Measurements from ENCODE around the gene LMTK3.

Gene LMTK3

DNA sequence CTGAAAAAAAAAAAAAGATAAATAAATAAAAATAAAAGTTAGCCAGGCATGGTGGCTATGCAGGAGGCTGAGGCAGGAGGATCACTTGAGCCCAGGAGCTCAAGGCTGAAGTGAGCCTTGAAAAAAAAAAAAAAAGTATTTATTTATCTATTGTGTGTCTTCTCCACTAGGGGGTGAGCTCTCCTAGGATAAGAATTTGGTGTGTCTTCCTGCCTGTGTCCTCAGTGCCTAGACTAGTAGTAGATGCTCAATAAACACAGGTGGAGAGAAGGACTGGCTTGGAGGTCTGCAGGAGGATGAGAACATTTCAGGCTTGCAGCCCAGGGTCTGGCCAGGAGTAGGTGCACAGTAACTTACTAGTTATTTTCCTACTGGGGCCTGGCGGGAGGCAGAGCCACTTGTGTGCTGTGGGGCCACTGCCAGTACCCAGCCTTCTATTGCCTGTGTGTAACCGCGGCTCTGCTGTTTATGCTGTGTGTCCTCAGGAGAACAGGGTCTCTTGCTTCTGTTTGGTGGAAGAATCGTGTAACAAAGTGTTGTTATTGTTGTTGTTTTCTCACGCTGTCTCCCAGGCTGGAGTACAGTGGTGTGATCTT is 5.4 kb downstream of the LMTK3 start:
- Histone ChIP-seq H3K79me2 (ENCODE audit: control insufficient read depth, low read length) (no peaks in the 10 kb centered on the region), H3K4me1 (ENCODE audit: control insufficient read depth, low read length) (peaks cover 29% of the 10 kb centered on the region)
- no peak for TF ChIP-seq EZH2phosphoT487 (IDR thresholded peaks at IDR 0.05; ENCODE audit: borderline replicate concordance, low read length)
- TF ChIP-seq, protein P1, sequence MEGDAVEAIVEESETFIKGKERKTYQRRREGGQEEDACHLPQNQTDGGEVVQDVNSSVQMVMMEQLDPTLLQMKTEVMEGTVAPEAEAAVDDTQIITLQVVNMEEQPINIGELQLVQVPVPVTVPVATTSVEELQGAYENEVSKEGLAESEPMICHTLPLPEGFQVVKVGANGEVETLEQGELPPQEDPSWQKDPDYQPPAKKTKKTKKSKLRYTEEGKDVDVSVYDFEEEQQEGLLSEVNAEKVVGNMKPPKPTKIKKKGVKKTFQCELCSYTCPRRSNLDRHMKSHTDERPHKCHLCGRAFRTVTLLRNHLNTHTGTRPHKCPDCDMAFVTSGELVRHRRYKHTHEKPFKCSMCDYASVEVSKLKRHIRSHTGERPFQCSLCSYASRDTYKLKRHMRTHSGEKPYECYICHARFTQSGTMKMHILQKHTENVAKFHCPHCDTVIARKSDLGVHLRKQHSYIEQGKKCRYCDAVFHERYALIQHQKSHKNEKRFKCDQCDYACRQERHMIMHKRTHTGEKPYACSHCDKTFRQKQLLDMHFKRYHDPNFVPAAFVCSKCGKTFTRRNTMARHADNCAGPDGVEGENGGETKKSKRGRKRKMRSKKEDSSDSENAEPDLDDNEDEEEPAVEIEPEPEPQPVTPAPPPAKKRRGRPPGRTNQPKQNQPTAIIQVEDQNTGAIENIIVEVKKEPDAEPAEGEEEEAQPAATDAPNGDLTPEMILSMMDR (IDR thresholded peaks at IDR 0.05; ENCODE audit: low read depth, low read length, poor library complexity, severe bottlenecking), result peak; percentile 50

DNA sequence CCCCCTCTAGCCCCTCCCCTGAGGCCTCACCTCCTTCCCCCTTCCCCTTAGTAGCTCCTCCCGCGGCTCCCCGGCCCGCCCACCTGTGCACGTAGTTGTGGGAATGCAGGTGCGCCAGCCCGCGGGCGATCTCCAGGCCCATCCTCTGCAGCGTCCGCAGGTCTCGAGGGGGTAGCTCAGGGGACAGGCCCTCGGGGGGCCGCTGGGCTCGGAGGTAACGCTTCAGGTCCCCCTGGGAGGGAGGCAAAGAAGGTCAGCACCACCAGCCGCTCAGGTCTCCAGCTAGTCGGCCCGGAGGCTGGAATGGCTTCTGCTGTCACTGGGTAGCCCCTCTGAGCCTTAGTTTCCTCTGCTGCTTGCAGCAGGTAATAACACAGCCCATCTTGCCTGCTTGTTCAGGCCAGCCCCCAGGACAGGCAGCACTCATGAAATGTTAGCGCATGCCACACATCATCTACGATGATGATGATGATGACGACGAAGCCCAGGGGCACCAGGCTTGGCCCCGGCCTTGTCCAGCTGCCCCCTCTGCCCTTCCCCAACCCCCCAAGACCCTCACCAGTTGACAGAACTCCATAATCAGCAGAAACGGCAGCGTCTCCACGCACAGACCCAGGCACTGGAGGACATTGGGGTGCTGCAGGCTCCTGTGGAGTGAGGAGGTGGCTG is 9.2 kb downstream of the LMTK3 start:
- TF ChIP-seq EZH2phosphoT487 (IDR thresholded peaks at IDR 0.05; ENCODE audit: borderline replicate concordance, low read length), result no peak
- TF ChIP-seq, protein P1 (IDR thresholded peaks at IDR 0.05; ENCODE audit: low read depth, low read length, poor library complexity, severe bottlenecking), result no peak
- Histone ChIP-seq H3K79me2 (ENCODE audit: control insufficient read depth, low read length) (no peaks in the 10 kb centered on the region), H3F3A (ENCODE audit: control insufficient read depth, insufficient read depth) (no peaks in the 10 kb centered on the region), H3K27me3 (ENCODE audit: control insufficient read depth, low read length) (peaks cover 9% of the 10 kb centered on the region), H3K4me1 (ENCODE audit: control insufficient read depth, low read length) (peaks cover 28% of the 10 kb centered on the region), H4K20me1 (ENCODE audit: control insufficient read depth, insufficient read depth, low read depth, low read length) (no peaks in the 10 kb centered on the region), H3K4me2 (ENCODE audit: low read length) (peak overlapping the region; percentile 76), H3K36me3 (ENCODE audit: control insufficient read depth, low read length) (no peaks in the 10 kb centered on the region), H3K27ac (ENCODE audit: low read depth, low read length) (no peak overlapping the region), H3K9me2 (replicated peaks; ENCODE audit: control insufficient read depth, low read length) (no peaks in the 10 kb centered on the region), H3K4me3 (ENCODE audit: low read length) (peak overlapping the region; percentile 54), H3K9me3 (ENCODE audit: control insufficient read depth, insufficient read depth, low read length) (no peaks in the 10 kb centered on the region)

More for the DNA sequence above, 5.4 kb downstream of the LMTK3 start:
- H3K9me2 ChIP-seq (replicated peaks; ENCODE audit: control insufficient read depth, low read length), result no peaks in the 10 kb centered on the region
- no peak overlapping the region for H3K4me2 ChIP-seq (ENCODE audit: low read length)
- H3F3A ChIP-seq (ENCODE audit: control insufficient read depth, insufficient read depth), result no peaks in the 10 kb centered on the region
- H3K27ac ChIP-seq (ENCODE audit: low read depth, low read length), result no peak overlapping the region
- no peaks in the 10 kb centered on the region for H3K27me3 ChIP-seq (ENCODE audit: control insufficient read depth, low read length)
- H3K9me3 ChIP-seq (ENCODE audit: control insufficient read depth, insufficient read depth, low read length), result no peaks in the 10 kb centered on the region
- H4K20me1 ChIP-seq (ENCODE audit: control insufficient read depth, insufficient read depth, low read depth, low read length), result no peaks in the 10 kb centered on the region
- H3K4me3 ChIP-seq (ENCODE audit: low read length), result no peak overlapping the region
- no peaks in the 10 kb centered on the region for H3K36me3 ChIP-seq (ENCODE audit: control insufficient read depth, low read length)

DNA sequence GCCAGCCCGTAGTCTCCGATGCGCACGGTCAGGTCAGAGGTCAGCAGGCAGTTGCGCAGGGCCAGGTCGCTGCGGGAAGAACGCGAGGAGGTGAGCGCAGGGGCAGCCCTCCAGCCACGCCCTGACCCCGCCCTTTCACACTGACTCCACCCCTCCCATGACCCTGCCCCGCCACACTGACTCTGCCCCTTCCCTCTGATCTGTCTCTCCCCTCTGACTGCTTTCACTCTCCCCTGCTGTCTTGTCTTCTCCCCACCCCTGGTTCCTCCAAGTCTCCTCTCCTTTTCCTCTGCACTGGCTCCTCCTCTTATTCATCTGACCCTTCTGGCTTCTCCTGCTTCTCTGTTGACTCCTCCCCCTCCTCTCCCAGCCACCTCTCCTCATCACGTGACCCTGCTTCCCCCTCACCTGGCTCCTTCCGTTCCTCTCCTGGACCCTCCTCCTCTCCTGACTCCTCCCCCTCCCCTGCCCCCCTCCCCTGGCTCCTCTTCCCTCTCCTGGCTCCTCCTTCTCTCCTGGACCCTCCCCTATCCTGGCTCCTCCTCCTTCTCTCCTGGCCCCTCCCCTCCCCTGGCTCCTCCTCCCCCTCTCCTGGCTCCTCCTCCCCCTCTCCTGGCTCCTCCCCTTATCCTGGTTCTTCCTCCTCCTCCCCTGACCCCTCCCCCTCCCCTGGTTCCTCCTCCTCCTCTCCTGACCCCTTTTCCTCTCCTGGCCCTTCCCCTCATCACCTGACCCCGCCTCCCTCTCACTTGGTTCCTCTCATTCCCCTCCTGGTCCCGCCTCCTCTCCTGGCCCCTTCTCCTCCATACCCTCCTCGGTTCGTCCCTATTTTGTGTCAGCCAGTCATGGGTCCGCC is 9.9 kb downstream of the LMTK3 start:
- H3K36me3 ChIP-seq (ENCODE audit: control insufficient read depth, low read length), result no peaks in the 10 kb centered on the region
- H4K20me1 ChIP-seq (ENCODE audit: control insufficient read depth, insufficient read depth, low read depth, low read length), result no peaks in the 10 kb centered on the region
- no peaks in the 10 kb centered on the region for H3K9me3 ChIP-seq (ENCODE audit: control insufficient read depth, insufficient read depth, low read length)
- peaks cover 28% of the 10 kb centered on the region for H3K4me1 ChIP-seq (ENCODE audit: control insufficient read depth, low read length)
- H3F3A ChIP-seq (ENCODE audit: control insufficient read depth, insufficient read depth), result no peaks in the 10 kb centered on the region
- peak overlapping the region; percentile 86 for H3K4me2 ChIP-seq (ENCODE audit: low read length)
- peak overlapping the region; percentile 72 for H3K4me3 ChIP-seq (ENCODE audit: low read length)
- peaks cover 15% of the 10 kb centered on the region for H3K27me3 ChIP-seq (ENCODE audit: control insufficient read depth, low read length)
- H3K9me2 ChIP-seq (replicated peaks; ENCODE audit: control insufficient read depth, low read length), result no peaks in the 10 kb centered on the region
- H3K79me2 ChIP-seq (ENCODE audit: control insufficient read depth, low read length), result no peaks in the 10 kb centered on the region
- no peak for TF ChIP-seq EZH2phosphoT487 (IDR thresholded peaks at IDR 0.05; ENCODE audit: borderline replicate concordance, low read length)
- TF ChIP-seq, protein P1 (IDR thresholded peaks at IDR 0.05; ENCODE audit: low read depth, low read length, poor library complexity, severe bottlenecking), result no peak
- H3K27ac ChIP-seq (ENCODE audit: low read depth, low read length), result peak overlapping the region; percentile 38
